Fibroblast of skin of back (primary cell): Measurements from ENCODE around the gene ATG5.
"Not testable (repeated sequence)": the region's sequence is repeated elsewhere in the genome, so short reads cannot be mapped to it uniquely, and the experiment has no call there.

Experiments used
- DNase-seq: peaks from one replicate; pipeline ENCODE4 v3.0.0-alpha.2; 2013

The ATG5 gene

GRCh38 chr6:106256201-106256968 is 69.2 kb downstream of the ATG5 start:
- peak; percentile 72 for DNase-seq

- DNase-seq: no peak
Measured at GRCh38 chr6:106255306-106255705, 70.3 kb downstream of the ATG5 start.

DNA sequence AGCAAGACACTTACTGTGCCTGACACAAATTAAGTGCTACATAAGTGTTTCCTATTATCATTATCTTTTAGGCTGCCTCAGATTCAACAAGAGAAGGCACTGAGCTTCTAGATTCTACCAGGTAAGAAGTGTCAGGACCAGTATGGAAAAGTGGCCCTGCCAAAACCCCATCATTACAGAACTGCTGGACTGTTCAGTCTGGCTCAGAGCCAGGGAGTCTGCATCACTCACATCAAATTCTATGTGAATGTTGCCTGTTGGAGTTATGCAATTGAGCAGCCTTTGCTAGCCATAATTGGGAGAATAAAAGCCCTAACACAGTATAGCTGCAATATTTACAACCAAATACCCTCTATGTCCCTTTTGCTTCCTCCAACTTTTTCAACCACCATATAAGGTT is 70.9 kb downstream of the ATG5 start:
- DNase-seq: peak; percentile 72

GRCh38 chr6:106253731-106254130 is 71.8 kb downstream of the ATG5 start:
- peak; percentile 60 for DNase-seq

DNA sequence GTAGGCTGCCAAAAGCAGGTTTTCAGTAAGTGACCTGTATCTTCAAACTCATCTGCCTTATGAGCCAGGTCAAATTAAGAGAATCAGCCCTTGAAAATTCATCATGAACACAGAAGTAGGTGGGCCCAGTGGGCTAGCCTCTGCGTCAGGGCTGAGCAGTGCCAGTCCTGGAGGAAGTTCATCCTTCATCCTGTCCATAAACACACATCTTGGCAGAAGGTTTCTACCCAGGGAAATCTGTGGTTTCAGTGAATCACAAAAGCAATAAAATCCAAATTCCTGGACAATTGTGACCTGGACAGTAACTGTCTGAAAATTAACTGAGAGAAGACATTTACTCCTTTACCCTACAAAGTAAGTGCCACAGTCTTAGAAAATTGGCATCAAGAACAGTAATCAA is 72.4 kb downstream of the ATG5 start:
- DNase-seq: peak; percentile 92

DNA sequence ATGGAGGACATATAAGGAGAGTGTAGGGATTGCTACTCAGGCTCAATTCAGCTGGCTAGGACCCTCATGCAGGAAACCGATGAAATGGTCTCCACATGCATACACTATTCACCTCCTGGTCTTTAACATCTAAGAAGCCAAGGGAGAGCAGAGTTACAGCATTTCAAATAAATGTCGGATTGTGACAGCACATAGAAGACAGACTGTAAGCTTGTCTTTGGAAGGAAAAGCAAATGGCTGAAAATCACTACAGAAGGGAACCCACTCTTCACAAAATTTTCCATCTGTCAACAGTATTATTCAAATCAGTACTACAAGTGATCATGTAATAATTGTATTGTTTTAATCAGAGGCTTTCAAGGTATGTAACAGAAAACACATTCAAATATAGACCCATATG is 72.9 kb downstream of the ATG5 start:
- no peak for DNase-seq

DNA sequence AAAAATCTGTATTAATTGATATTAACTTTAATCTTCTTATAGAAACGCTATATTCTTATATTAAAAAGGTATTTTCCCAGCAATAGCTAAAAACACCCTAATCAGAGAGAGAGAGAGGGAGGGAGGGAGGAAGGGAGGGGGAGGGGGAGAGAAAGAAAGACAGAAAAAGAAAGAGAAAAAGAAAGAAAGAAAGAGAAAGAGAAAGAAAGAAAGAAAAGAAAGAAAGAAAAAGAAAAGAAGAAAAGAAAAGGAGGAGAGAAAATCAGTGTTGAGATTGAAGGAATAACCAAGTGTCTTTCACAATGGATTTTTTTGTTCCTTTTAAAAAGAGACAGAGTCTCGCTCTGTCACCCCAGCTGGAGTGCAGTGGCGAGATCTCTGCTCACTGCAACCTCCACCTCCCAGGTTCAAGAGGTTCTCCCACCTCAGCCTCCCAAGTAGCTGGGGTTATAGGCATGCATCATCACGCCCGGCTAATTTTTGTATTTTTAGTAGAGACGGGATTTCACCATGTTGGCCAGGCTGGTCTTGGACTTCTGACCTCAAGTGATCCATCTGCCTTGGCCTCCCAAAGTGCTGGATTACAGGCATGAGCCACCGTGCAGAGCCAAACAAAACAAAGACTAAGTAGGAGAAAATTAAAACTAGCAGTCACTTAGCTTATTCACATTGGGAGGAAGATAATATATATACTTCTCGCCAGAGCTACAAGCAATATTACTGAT is 73.9 kb downstream of the ATG5 start:
- peak; percentile 68 for DNase-seq

DNA sequence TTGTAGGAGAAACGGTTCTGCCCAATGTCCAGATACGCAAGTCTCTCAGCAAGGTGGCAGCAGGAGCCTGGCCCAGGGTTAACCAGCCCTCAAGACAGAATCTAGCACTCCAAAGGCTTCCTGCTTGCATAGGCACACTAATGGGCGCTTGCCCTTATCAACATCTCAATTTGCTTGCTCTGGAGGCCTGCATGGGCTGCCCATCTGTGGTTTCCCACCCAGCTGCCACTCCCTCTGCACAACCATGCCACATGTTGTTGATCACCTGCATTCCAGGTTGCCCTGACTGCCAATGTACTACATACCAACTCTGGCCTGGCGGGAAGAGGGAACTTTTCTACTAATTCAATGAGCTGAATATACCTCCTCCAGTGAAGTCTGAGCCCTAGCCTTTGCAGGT is 74.6 kb downstream of the ATG5 start:
- no peak for DNase-seq

- no peak for DNase-seq
Measured at GRCh38 chr6:106249658-106250057, 75.9 kb downstream of the ATG5 start.

GRCh38 chr6:106247733-106248132 is 77.8 kb downstream of the ATG5 start:
- DNase-seq: no peak

- peak; percentile 65 for DNase-seq
Measured at GRCh38 chr6:106247293-106247692, 78.3 kb downstream of the ATG5 start.

DNA sequence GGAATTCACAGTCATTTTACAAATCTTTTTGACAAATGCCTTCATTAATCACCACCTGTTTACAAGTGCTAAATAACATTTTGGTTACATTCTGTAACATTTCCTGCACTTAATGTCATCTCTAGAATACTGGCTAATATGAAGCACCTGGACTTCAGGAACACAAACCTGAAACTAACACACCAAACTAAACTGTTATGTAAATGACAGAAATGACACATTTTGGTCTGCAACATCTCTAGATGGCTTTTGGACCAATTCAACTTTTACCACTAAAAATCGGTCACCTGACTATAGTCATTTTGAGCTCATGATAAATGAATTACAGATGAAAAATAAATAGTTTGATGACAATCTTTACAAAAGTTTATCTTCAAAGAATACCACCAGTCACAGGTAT is 80.6 kb downstream of the ATG5 start:
- DNase-seq: no peak

DNA sequence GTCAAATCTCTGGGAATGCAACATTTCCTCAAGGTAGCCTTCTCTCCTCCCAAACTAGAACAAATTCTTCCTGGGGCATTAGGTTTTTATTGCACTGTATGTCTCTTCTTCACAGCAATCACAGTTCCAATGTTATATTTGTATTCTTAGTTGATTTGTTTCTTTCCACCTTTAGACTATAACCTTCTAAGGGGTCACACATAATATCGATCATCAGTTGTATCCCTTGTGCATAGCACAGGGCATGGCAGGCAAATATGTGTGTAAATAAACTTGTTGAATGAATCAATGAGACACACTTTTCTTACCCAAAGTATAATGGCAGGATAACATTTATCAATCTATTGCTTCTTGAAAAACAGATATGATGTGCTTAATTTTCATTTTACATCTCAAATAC is 81.0 kb downstream of the ATG5 start:
- no peak for DNase-seq

- no peak for DNase-seq
Measured at GRCh38 chr6:106243261-106243660, 82.3 kb downstream of the ATG5 start.

- no peak for DNase-seq
Measured at GRCh38 chr6:106241498-106241897, 84.1 kb downstream of the ATG5 start.

GRCh38 chr6:106237286-106237685 is 88.3 kb downstream of the ATG5 start:
- no peak for DNase-seq

DNA sequence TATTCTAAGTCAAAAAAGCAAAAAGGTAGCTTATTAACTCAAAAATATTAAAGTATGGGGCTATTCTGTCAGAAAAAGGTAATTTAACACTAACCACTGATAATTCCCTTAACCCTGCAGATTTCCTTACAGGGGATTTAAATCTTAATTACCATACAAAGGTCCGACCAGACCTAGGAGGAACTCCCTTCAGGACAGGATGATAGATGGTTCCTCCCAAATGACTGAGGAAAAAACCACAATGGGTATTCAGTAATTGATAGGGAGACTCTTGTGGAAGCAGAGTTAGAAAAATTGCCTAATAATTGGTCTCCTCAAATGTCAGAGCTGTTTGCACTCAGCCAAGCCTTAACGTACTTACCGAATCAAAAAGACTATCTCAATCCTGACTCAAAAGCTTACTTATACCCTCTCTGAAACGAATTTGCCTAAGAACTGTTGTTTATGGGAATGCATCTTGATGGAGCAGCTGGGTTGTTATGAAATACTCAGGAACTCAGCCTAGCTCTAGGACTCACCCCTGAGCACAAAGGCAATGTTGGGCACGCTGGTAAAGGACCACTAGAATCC is 95.6 kb downstream of the ATG5 start:
- not testable (repeated sequence) for DNase-seq

DNA sequence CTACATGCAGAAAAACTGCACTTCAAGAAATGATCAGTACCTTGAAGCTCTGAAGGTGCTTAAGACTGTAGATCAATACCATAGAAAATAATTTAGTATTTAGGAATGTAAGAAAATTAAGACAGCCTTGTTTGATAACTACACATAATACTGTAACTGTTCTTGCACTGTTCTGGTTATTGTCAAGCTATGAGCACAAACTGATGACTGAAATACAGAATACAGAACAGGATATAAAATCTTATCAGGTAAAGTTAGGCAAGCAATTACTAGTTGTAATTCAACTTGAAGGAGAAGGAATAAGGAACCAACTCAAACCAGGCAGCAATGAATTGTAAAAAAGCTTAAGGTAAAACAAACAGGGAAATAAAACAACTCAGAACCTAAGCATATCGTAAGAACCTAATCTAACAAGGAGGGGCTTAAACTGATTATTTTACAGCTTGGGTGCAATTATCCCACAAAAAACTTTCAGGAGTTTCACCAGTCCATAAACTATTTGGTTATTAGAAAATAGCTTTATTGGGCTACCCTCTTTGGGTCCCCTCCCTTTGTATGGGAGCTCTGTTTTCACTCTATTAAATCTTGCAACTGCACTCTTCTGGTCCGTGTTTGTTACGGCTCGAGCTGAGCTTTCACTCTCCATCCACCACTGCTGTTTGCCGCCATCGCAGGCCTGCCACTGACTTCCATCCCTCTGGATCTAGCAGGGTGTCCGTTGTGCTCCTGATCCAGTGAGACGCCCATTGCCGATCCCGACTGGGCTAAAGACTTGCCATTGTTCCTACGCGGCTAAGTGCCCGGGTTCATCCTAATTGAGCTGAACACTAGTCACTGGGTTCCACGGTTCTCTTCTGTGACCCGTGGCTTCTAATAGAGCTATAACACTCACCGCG is 97.7 kb downstream of the ATG5 start:
- DNase-seq: no peak

GRCh38 chr6:106226676-106227075 is 98.9 kb downstream of the ATG5 start:
- no peak for DNase-seq

DNA sequence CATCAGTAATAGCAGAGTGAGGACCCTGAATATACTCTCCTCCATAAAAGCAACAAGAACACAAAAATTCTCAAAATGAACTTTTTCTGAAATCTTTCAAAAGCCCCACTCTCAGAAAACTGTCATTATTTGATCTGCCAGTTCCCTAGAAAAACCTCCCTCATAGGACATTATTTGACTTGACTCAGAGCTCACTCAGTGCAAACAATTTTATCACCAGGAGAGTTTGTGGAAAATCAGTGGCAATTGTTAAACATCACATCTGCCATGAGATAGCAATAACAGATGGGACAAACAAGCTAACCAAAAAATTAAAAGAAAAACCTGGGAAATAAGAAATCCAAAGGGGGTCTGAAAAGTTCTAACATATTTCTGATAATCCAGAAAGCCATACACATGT is 100.0 kb downstream of the ATG5 start:
- no peak for DNase-seq

- DNase-seq: peak; percentile 66
Measured at GRCh38 chr6:106223300-106223930, 102.1 kb downstream of the ATG5 start.

DNA sequence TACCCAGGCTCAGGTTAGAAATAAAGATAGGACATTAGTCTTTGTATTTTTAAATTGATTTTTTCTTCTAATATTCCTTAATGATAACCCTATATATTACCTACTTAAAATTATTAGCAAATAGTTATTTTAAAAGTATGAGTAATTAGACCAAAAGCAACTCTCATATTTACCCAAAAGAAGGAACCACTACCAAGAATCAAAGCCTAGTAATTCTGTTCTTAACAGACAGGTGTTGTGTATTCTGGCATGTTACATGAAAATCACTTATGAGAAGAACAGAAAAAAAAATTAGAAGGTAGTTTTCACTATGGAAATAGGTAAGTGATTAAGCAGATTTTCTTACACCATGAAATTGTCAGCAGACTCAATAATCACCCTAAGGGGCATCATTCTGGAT is 105.1 kb downstream of the ATG5 start:
- no peak for DNase-seq
